Measurements from ENCODE around the gene KIAA1549.

The KIAA1549 gene

GRCh38 chr7:138903186-138903820 lies 77.9 kb downstream of the KIAA1549 start:
- no peak for FAIRE-seq

GRCh38 chr7:138902161-138902560 lies 79.0 kb downstream of the KIAA1549 start:
- no peak for FAIRE-seq

- FAIRE-seq = no peak
Observed at GRCh38 chr7:138900035-138900828, 81.0 kb downstream of the KIAA1549 start.

- no peak for FAIRE-seq
Observed at GRCh38 chr7:138898802-138899201, 82.4 kb downstream of the KIAA1549 start.

GRCh38 chr7:138898255-138898654 lies 82.9 kb downstream of the KIAA1549 start:
- FAIRE-seq = no peak

GRCh38 chr7:138895679-138896078 lies 85.5 kb downstream of the KIAA1549 start:
- FAIRE-seq = no peak

GRCh38 chr7:138893258-138893657 lies 87.9 kb downstream of the KIAA1549 start:
- no peak for FAIRE-seq

- FAIRE-seq = no peak
Observed at GRCh38 chr7:138892812-138893211, 88.4 kb downstream of the KIAA1549 start.

- no peak for FAIRE-seq
Observed at GRCh38 chr7:138892006-138892630, 89.1 kb downstream of the KIAA1549 start.

- no peak for FAIRE-seq
Observed at GRCh38 chr7:138891446-138891810, 89.8 kb downstream of the KIAA1549 start.

- no peak for FAIRE-seq
Observed at GRCh38 chr7:138890499-138891445, 90.4 kb downstream of the KIAA1549 start.

- no peak for FAIRE-seq
Observed at GRCh38 chr7:138889582-138890498, 91.3 kb downstream of the KIAA1549 start.

GRCh38 chr7:138887872-138888656 lies 93.1 kb downstream of the KIAA1549 start:
- FAIRE-seq = no peak

GRCh38 chr7:138887085-138887710 lies 94.0 kb downstream of the KIAA1549 start:
- no peak for FAIRE-seq

GRCh38 chr7:138886501-138886917 lies 94.7 kb downstream of the KIAA1549 start:
- FAIRE-seq = no peak

GRCh38 chr7:138885383-138886147 lies 95.6 kb downstream of the KIAA1549 start:
- FAIRE-seq = no peak

- no peak for FAIRE-seq
Observed at GRCh38 chr7:138882249-138882648, 98.9 kb downstream of the KIAA1549 start.

- FAIRE-seq = no peak
Observed at GRCh38 chr7:138881579-138882188, 99.5 kb downstream of the KIAA1549 start.

Measured in TTC549 (cell line).